Fibroblast of mammary gland (primary cell): ENCODE data around the gene WNT10A.
A peak's percentile ranks its signal among the peaks of the same experiment; 100 is the strongest.

Source experiments
- DNase-seq: peaks from one replicate; pipeline ENCODE4 v3.0.0-alpha.2; 2010; ENCODE audit warnings: low read depth
- H3K4me3 ChIP-seq: 2 replicates; pipeline ENCODE4 v1.5.1; 2011; ENCODE audit warnings: low read depth, mild to moderate bottlenecking, low read length, moderate library complexity; ENCODE audit not compliant: control insufficient read depth
- CTCF ChIP-seq: conservative IDR thresholded peaks from 2 replicates; pipeline ENCODE4 v1.5.1; 2011; ENCODE audit warnings: low read depth, low read length, inconsistent platforms; ENCODE audit not compliant: control insufficient read depth, insufficient read depth

Gene WNT10A

GRCh38 chr2:218892693-218893348 lies 12.2 kb downstream of the WNT10A start:
- no peak overlapping the region for H3K4me3 ChIP-seq
- peak; percentile 45 for DNase-seq
- peak; percentile 21 for TF ChIP-seq CTCF

GRCh38 chr2:218893349-218894150 lies 12.9 kb downstream of the WNT10A start:
- no peak for DNase-seq

GRCh38 chr2:218894151-218894879 lies 13.7 kb downstream of the WNT10A start:
- DNase-seq, result no peak
- H3K4me3 ChIP-seq, result no peak overlapping the region
- no peak for TF ChIP-seq CTCF

More at GRCh38 chr2:218893349-218894150, 12.9 kb downstream of the WNT10A start:
- no peak for TF ChIP-seq CTCF
- no peak overlapping the region for H3K4me3 ChIP-seq

- no peak for DNase-seq
- TF ChIP-seq CTCF, result no peak
- no peak overlapping the region for H3K4me3 ChIP-seq
These were observed 14.2 kb downstream of the WNT10A start for GRCh38 chr2:218894880-218895157.

GRCh38 chr2:218895326-218895725 lies 14.7 kb downstream of the WNT10A start:
- TF ChIP-seq CTCF, result no peak
- no peak for DNase-seq
- no peak overlapping the region for H3K4me3 ChIP-seq

- H3K4me3 ChIP-seq, result no peak overlapping the region
- DNase-seq, result no peak
- no peak for TF ChIP-seq CTCF
These were observed 15.3 kb downstream of the WNT10A start for GRCh38 chr2:218895759-218896500.
